HG02759 (cell line): ENCODE results near the gene SLAMF9.

Source experiments
- ATAC-seq: cut with Tn5 transposase; IDR thresholded peaks from one replicate; pipeline ENCODE4 v1.9.1; 2021; ENCODE audit warnings: mild to moderate bottlenecking, moderate library complexity; ENCODE audit not compliant: unreplicated experiment

SLAMF9 gene

DNA sequence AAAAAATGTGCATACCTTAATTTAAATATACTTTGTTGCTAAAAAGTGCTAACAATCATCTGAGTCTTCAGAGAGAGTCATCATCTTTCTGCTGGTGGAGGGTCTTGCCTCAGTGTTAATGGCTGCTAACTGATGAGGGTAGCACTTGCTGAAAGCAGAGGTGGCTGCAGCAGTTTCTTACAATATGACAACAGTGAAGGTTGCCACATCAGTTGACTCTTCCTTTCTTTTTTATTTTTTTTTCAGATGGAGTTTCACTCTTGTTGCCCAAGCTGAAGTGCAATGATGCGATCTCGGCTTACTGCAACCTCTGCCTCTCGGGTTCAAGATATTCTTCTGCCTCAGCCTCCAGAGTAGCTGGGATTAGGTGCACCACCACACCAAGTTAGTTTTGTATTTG is 51.5 kb downstream of the SLAMF9 start:
- ATAC-seq: no peak
